CD4-positive, alpha-beta T cell (primary cell): ENCODE measurements around the gene BANF2. TPM values are rescaled to one million over a fixed set of nuclear protein-coding genes. Genes with fewer than 3 reads are reported as not detected.

Experiments used
- ATAC-seq: fragments of 200-7000 bp; cut with Tn5 transposase; one replicate; pipeline ENCODE4 v1.10.0; 2022; ENCODE audit warnings: mild to moderate bottlenecking; ENCODE audit not compliant: poor library complexity
- CTCF ChIA-PET: fragments of 350-600 bp; sonication (Branson Sonifier 250); formaldehyde crosslinking; loops from one replicate; lab custom pipeline; 2021; ENCODE audit warnings: antibody characterized with exemption, inconsistent platforms; lab: Charles Lee
- POLR2A ChIA-PET: fragments of 350-600 bp; sonication (Branson Sonifier 250); formaldehyde crosslinking; loops from one replicate; lab custom pipeline; 2021; ENCODE audit warnings: antibody characterized with exemption, inconsistent platforms; lab: Charles Lee
- DNase-seq, 14 experiments: peaks; one replicate each; pipeline ENCODE4 v3.0.0-alpha.2; 2013 to 2020; ENCODE audit warnings: mixed read lengths in 2 of 14
- H3K27ac ChIP-seq, 2 donors: one replicate each; pipeline versions ENCODE4 v1.5.1 to v1.7.0; 2013; ENCODE audit warnings: low read length in 2 of 2, low read depth in 1 of 2, mild to moderate bottlenecking in 1 of 2
- H3K27me3 ChIP-seq, 2 experiments: 1 replicate in 1 of 2; 2 replicates in 1 of 2; pipeline versions ENCODE4 v1.6.1 to v1.7.0; 2013; ENCODE audit warnings: low read length in 2 of 2, control low read depth in 1 of 2, mild to moderate bottlenecking in 1 of 2, moderate library complexity in 1 of 2; ENCODE audit not compliant: insufficient read depth in 2 of 2, control insufficient read depth in 1 of 2
- H3K36me3 ChIP-seq: one replicate; pipeline ENCODE4 v1.6.1; 2013; ENCODE audit warnings: low read length, control low read depth; ENCODE audit not compliant: insufficient read depth
- H3K4me1 ChIP-seq: one replicate; pipeline ENCODE4 v1.6.1; 2013; ENCODE audit warnings: low read length, control low read depth; ENCODE audit not compliant: insufficient read depth
- H3K4me3 ChIP-seq: one replicate; pipeline ENCODE4 v1.5.1; 2013; ENCODE audit warnings: mild to moderate bottlenecking, low read length, moderate library complexity
- H3K9me3 ChIP-seq, 2 experiments: 1 replicate in 1 of 2; 2 replicates in 1 of 2; pipeline versions ENCODE4 v1.6.1 to v1.7.0; 2013; ENCODE audit warnings: low read length in 2 of 2, mild to moderate bottlenecking in 2 of 2, control low read depth in 1 of 2, moderate library complexity in 1 of 2; ENCODE audit not compliant: control insufficient read depth in 1 of 2, insufficient read depth in 1 of 2
- H3K27ac Mint-ChIP-seq: one replicate; pipeline ENCODE4 v1.8.0; 2020; ENCODE audit warnings: mixed read lengths
- H3K27me3 Mint-ChIP-seq: one replicate; pipeline ENCODE4 v1.8.0; 2021; ENCODE audit warnings: mixed read lengths
- H3K36me3 Mint-ChIP-seq: one replicate; pipeline ENCODE4 v1.8.0; 2021; ENCODE audit warnings: low read depth, mixed read lengths
- H3K4me1 Mint-ChIP-seq: one replicate; pipeline ENCODE4 v1.8.0; 2021; ENCODE audit warnings: low read depth, mixed read lengths
- H3K4me3 Mint-ChIP-seq: one replicate; pipeline ENCODE4 v1.8.0; 2020; ENCODE audit warnings: mild to moderate bottlenecking, mixed read lengths
- H3K9me3 Mint-ChIP-seq: one replicate; pipeline ENCODE4 v1.8.0; 2020; ENCODE audit warnings: mixed read lengths
- CTCF ChIP-seq: fragments of 200-600 bp; IDR thresholded peaks from one replicate; pipeline ENCODE4 v1.8.0; 2022; ENCODE audit warnings: antibody characterized with exemption, mild to moderate bottlenecking
- intact Hi-C, 2 experiments: fragments of 100-400 bp; cut with DNase I in 1 of 2; cut with micrococcal nuclease in 1 of 2; formaldehyde crosslinking; loops; one replicate each; pipeline versions ENCODE4 v1.15.1 to v1.9.0; 2023 to 2025; cut with DNase I, micrococcal nuclease
- total RNA-seq, 174 experiments: library from RNA in 2 of 174; stranded (reverse) in 2 of 174; gene quantifications; one replicate each; pipeline ENCODE4 v1.2.3 and lab custom pipeline; 2021 to 2026

The BANF2 gene
- total RNA-seq, 2 experiments from 2014 or later: not detected

- Histone ChIP-seq H3K27me3 (peaks cover 0 to 3% of the 10 kb centered on the region in 2 experiments), H3K4me1 (no peaks in the 10 kb centered on the region), H3K36me3 (no peaks in the 10 kb centered on the region), H3K27ac (no peak overlapping the region), H3K9me3 (no peaks in the 10 kb centered on the region), H3K4me3 (no peak overlapping the region)
- no peak for TF ChIP-seq CTCF
- Mint-ChIP-seq H3K27me3 (peaks cover 16% of the 10 kb centered on the region), H3K27ac (no peak overlapping the region), H3K4me3 (no peak overlapping the region), H3K4me1 (no peaks in the 10 kb centered on the region), H3K36me3 (no peaks in the 10 kb centered on the region), H3K9me3 (no peaks in the 10 kb centered on the region)
- no peak for DNase-seq
- ChIA-PET CTCF (interaction anchor here (1.1 kb wide), 1 partner anchor 14 kb away, joined by 3 read pairs; no protein-coding TSS in a partner anchor), POLR2A (no interaction called here)
- intact Hi-C loops: no loop called here
- no peak for ATAC-seq
Observed at GRCh38 chr20:17725094-17725835, 25.5 kb downstream of the BANF2 start.

- no peaks in the 10 kb centered on the region for H3K4me1 Mint-ChIP-seq
- Histone ChIP-seq H3K9me3 (no peaks in the 10 kb centered on the region), H3K27ac (no peak overlapping the region), H3K27me3 (peaks cover 0 to 3% of the 10 kb centered on the region in 2 experiments), H3K4me3 (no peak overlapping the region), H3K36me3 (no peaks in the 10 kb centered on the region), H3K4me1 (no peaks in the 10 kb centered on the region)
- no peak overlapping the region for H3K27ac Mint-ChIP-seq
- ATAC-seq (no peak), DNase-seq (no peak)
- TF ChIP-seq CTCF: no peak
- H3K4me3 Mint-ChIP-seq: no peak overlapping the region
- peaks cover 13% of the 10 kb centered on the region for H3K27me3 Mint-ChIP-seq
- H3K36me3 Mint-ChIP-seq: no peaks in the 10 kb centered on the region
- ChIA-PET CTCF (no interaction called here), POLR2A (no interaction called here)
- no peaks in the 10 kb centered on the region for H3K9me3 Mint-ChIP-seq
- intact Hi-C loops: no loop called here
Observed at GRCh38 chr20:17726902-17727301, 27.1 kb downstream of the BANF2 start.

- no peak overlapping the region for H3K4me3 ChIP-seq
- ATAC-seq: no peak
- intact Hi-C loops: no loop called here
- CTCF ChIA-PET: no interaction called here
- Mint-ChIP-seq H3K27ac (no peak overlapping the region), H3K27me3 (peaks cover 12% of the 10 kb centered on the region), H3K9me3 (no peaks in the 10 kb centered on the region), H3K4me1 (no peaks in the 10 kb centered on the region), H3K4me3 (no peak overlapping the region), H3K36me3 (no peaks in the 10 kb centered on the region)
- no peaks in the 10 kb centered on the region for H3K9me3 ChIP-seq
- POLR2A ChIA-PET: no interaction called here
- no peak overlapping the region for H3K27ac ChIP-seq
- no peaks in the 10 kb centered on the region for H3K4me1 ChIP-seq
- no peaks in the 10 kb centered on the region for H3K36me3 ChIP-seq
- TF ChIP-seq CTCF: no peak
- DNase-seq: no peak
- peaks cover 0 to 3% of the 10 kb centered on the region in 2 experiments for H3K27me3 ChIP-seq
Observed at GRCh38 chr20:17727351-17727750, 27.6 kb downstream of the BANF2 start.
